ENCODE data around the gene RETREG2.
A peak's percentile ranks its signal among the peaks of the same experiment; 100 is the strongest.

The RETREG2 gene

GRCh38 chr2:219159771-219160185 lies 18.3 kb upstream of the RETREG2 start:
- no peak for DNase-seq (ENCODE audit: low read depth)
- no peak for TF ChIP-seq CTCF (IDR thresholded peaks at IDR 0.05; ENCODE audit: insufficient read depth, low read depth, low read length, missing control alignments)
- H3K4me3 ChIP-seq (ENCODE audit: low read depth, low read length): peak overlapping the region; percentile 71

GRCh38 chr2:219160186-219161017 lies 17.7 kb upstream of the RETREG2 start, which contains the start of gene NHEJ1:
Gene NHEJ1, minus strand, starts transcription at chr2:219160815. Its CDS starts 2,453 bp downstream, at chr2:219158362.
- peak within 1 kb of the TSS; percentile 71 for H3K4me3 ChIP-seq (ENCODE audit: low read depth, low read length)
- DNase-seq (ENCODE audit: low read depth): peak; percentile 95
- TF ChIP-seq CTCF (IDR thresholded peaks at IDR 0.05; ENCODE audit: insufficient read depth, low read depth, low read length, missing control alignments): peak; percentile 99

- no peak for TF ChIP-seq CTCF (IDR thresholded peaks at IDR 0.05; ENCODE audit: insufficient read depth, low read depth, low read length, missing control alignments)
- no peak for DNase-seq (ENCODE audit: low read depth)
- H3K4me3 ChIP-seq (ENCODE audit: low read depth, low read length): peak overlapping the region; percentile 71
Measured at GRCh38 chr2:219161097-219161496, 17.0 kb upstream of the RETREG2 start.

GRCh38 chr2:219163156-219163555 lies 14.9 kb upstream of the RETREG2 start:
- no peak for DNase-seq (ENCODE audit: low read depth)
- no peak overlapping the region for H3K4me3 ChIP-seq (ENCODE audit: low read depth, low read length)
- no peak for TF ChIP-seq CTCF (IDR thresholded peaks at IDR 0.05; ENCODE audit: insufficient read depth, low read depth, low read length, missing control alignments)

GRCh38 chr2:219165058-219165911 lies 12.8 kb upstream of the RETREG2 start:
- no peak for DNase-seq (ENCODE audit: low read depth)
- TF ChIP-seq CTCF (IDR thresholded peaks at IDR 0.05; ENCODE audit: insufficient read depth, low read depth, low read length, missing control alignments): no peak
- H3K4me3 ChIP-seq (ENCODE audit: low read depth, low read length): no peak overlapping the region

- no peak for DNase-seq (ENCODE audit: low read depth)
- no peak for TF ChIP-seq CTCF (IDR thresholded peaks at IDR 0.05; ENCODE audit: insufficient read depth, low read depth, low read length, missing control alignments)
- H3K4me3 ChIP-seq (ENCODE audit: low read depth, low read length): no peak overlapping the region
Measured at GRCh38 chr2:219167997-219168396, 10.1 kb upstream of the RETREG2 start.
